CD4-positive, alpha-beta T cell (primary cell): ENCODE results near the gene SPSB4. TPM values are rescaled to one million over a fixed set of nuclear protein-coding genes. Genes with fewer than 3 reads are reported as not detected.

ENCODE experiments used
- ATAC-seq: fragments of 200-7000 bp; cut with Tn5 transposase; one replicate; pipeline ENCODE4 v1.10.0; 2022; ENCODE audit warnings: mild to moderate bottlenecking; ENCODE audit not compliant: poor library complexity
- CTCF ChIA-PET: fragments of 350-600 bp; sonication (Branson Sonifier 250); formaldehyde crosslinking; loops from one replicate; lab custom pipeline; 2021; ENCODE audit warnings: antibody characterized with exemption, inconsistent platforms; lab: Charles Lee
- POLR2A ChIA-PET: fragments of 350-600 bp; sonication (Branson Sonifier 250); formaldehyde crosslinking; loops from one replicate; lab custom pipeline; 2021; ENCODE audit warnings: antibody characterized with exemption, inconsistent platforms; lab: Charles Lee
- DNase-seq, 14 experiments: peaks; one replicate each; pipeline ENCODE4 v3.0.0-alpha.2; 2013 to 2020; ENCODE audit warnings: mixed read lengths in 2 of 14
- H3K27ac ChIP-seq, 2 donors: one replicate each; pipeline versions ENCODE4 v1.5.1 to v1.7.0; 2013; ENCODE audit warnings: low read length in 2 of 2, low read depth in 1 of 2, mild to moderate bottlenecking in 1 of 2
- H3K27me3 ChIP-seq, 2 experiments: 1 replicate in 1 of 2; 2 replicates in 1 of 2; pipeline versions ENCODE4 v1.6.1 to v1.7.0; 2013; ENCODE audit warnings: low read length in 2 of 2, control low read depth in 1 of 2, mild to moderate bottlenecking in 1 of 2, moderate library complexity in 1 of 2; ENCODE audit not compliant: insufficient read depth in 2 of 2, control insufficient read depth in 1 of 2
- H3K36me3 ChIP-seq: one replicate; pipeline ENCODE4 v1.6.1; 2013; ENCODE audit warnings: low read length, control low read depth; ENCODE audit not compliant: insufficient read depth
- H3K4me1 ChIP-seq: one replicate; pipeline ENCODE4 v1.6.1; 2013; ENCODE audit warnings: low read length, control low read depth; ENCODE audit not compliant: insufficient read depth
- H3K4me3 ChIP-seq: one replicate; pipeline ENCODE4 v1.5.1; 2013; ENCODE audit warnings: mild to moderate bottlenecking, low read length, moderate library complexity
- H3K9me3 ChIP-seq, 2 experiments: 1 replicate in 1 of 2; 2 replicates in 1 of 2; pipeline versions ENCODE4 v1.6.1 to v1.7.0; 2013; ENCODE audit warnings: low read length in 2 of 2, mild to moderate bottlenecking in 2 of 2, control low read depth in 1 of 2, moderate library complexity in 1 of 2; ENCODE audit not compliant: control insufficient read depth in 1 of 2, insufficient read depth in 1 of 2
- H3K27ac Mint-ChIP-seq: one replicate; pipeline ENCODE4 v1.8.0; 2020; ENCODE audit warnings: mixed read lengths
- H3K27me3 Mint-ChIP-seq: one replicate; pipeline ENCODE4 v1.8.0; 2021; ENCODE audit warnings: mixed read lengths
- H3K36me3 Mint-ChIP-seq: one replicate; pipeline ENCODE4 v1.8.0; 2021; ENCODE audit warnings: low read depth, mixed read lengths
- H3K4me1 Mint-ChIP-seq: one replicate; pipeline ENCODE4 v1.8.0; 2021; ENCODE audit warnings: low read depth, mixed read lengths
- H3K4me3 Mint-ChIP-seq: one replicate; pipeline ENCODE4 v1.8.0; 2020; ENCODE audit warnings: mild to moderate bottlenecking, mixed read lengths
- H3K9me3 Mint-ChIP-seq: one replicate; pipeline ENCODE4 v1.8.0; 2020; ENCODE audit warnings: mixed read lengths
- intact Hi-C, 2 experiments: fragments of 100-400 bp; cut with DNase I in 1 of 2; cut with micrococcal nuclease in 1 of 2; formaldehyde crosslinking; loops; one replicate each; pipeline versions ENCODE4 v1.15.1 to v1.9.0; 2023 to 2025; cut with DNase I, micrococcal nuclease
- total RNA-seq, 174 experiments: library from RNA in 2 of 174; stranded (reverse) in 2 of 174; gene quantifications; one replicate each; pipeline ENCODE4 v1.2.3 and lab custom pipeline; 2021 to 2026
- TF ChIP-seq, protein P1 (sequence below): fragments of 200-600 bp; IDR thresholded peaks from one replicate; pipeline ENCODE4 v1.8.0; 2022; ENCODE audit warnings: antibody characterized with exemption, mild to moderate bottlenecking

Gene SPSB4
- total RNA-seq, 2 experiments from 2014 or later, result not detected

- Histone ChIP-seq H3K9me3 (no peaks in the 10 kb centered on the region), H3K36me3 (no peaks in the 10 kb centered on the region), H3K27me3 (peaks cover 0 to 3% of the 10 kb centered on the region in 2 experiments), H3K4me3 (no peak overlapping the region), H3K27ac (no peak overlapping the region), H3K4me1 (no peaks in the 10 kb centered on the region)
- TF ChIP-seq, protein P1, sequence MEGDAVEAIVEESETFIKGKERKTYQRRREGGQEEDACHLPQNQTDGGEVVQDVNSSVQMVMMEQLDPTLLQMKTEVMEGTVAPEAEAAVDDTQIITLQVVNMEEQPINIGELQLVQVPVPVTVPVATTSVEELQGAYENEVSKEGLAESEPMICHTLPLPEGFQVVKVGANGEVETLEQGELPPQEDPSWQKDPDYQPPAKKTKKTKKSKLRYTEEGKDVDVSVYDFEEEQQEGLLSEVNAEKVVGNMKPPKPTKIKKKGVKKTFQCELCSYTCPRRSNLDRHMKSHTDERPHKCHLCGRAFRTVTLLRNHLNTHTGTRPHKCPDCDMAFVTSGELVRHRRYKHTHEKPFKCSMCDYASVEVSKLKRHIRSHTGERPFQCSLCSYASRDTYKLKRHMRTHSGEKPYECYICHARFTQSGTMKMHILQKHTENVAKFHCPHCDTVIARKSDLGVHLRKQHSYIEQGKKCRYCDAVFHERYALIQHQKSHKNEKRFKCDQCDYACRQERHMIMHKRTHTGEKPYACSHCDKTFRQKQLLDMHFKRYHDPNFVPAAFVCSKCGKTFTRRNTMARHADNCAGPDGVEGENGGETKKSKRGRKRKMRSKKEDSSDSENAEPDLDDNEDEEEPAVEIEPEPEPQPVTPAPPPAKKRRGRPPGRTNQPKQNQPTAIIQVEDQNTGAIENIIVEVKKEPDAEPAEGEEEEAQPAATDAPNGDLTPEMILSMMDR, result peak; percentile 63
- Mint-ChIP-seq H3K27me3 (peaks cover 54% of the 10 kb centered on the region), H3K9me3 (no peaks in the 10 kb centered on the region), H3K36me3 (no peaks in the 10 kb centered on the region), H3K27ac (no peak overlapping the region), H3K4me1 (peaks cover 6% of the 10 kb centered on the region), H3K4me3 (no peak overlapping the region)
- DNase-seq (peak; percentile 54 to 80 (median 66)), ATAC-seq (peak; percentile 96)
- CTCF ChIA-PET, result interaction anchor here (0.5 to 1.8 kb wide), 6 partner anchors 9 to 441 kb away, joined by 3 to 6 read pairs (median 4); no protein-coding TSS in a partner anchor
- intact Hi-C loops, result loop anchor here (1.0 to 5.0 kb wide), 4 partner anchors 96 to 441 kb away; no protein-coding TSS in a partner anchor
- POLR2A ChIA-PET, result no interaction called here
These were observed 39.7 kb upstream of the SPSB4 start for GRCh38 chr3:141011232-141011996.

GRCh38 chr3:141011997-141012262 is 39.2 kb upstream of the SPSB4 start:
- Histone ChIP-seq H3K9me3 (no peaks in the 10 kb centered on the region), H3K4me3 (no peak overlapping the region), H3K36me3 (no peaks in the 10 kb centered on the region), H3K27me3 (peaks cover 0 to 3% of the 10 kb centered on the region in 2 experiments), H3K4me1 (peaks cover 1% of the 10 kb centered on the region), H3K27ac (no peak overlapping the region)
- Mint-ChIP-seq H3K9me3 (no peaks in the 10 kb centered on the region), H3K27ac (no peak overlapping the region), H3K4me3 (no peak overlapping the region), H3K36me3 (no peaks in the 10 kb centered on the region), H3K4me1 (peaks cover 6% of the 10 kb centered on the region), H3K27me3 (peaks cover 54% of the 10 kb centered on the region)
- ChIA-PET CTCF (interaction anchor here (0.5 to 1.8 kb wide), 4 partner anchors 12 to 440 kb away, joined by 3 to 6 read pairs (median 4); no protein-coding TSS in a partner anchor), POLR2A (no interaction called here)
- peak; percentile 21 for ATAC-seq
- intact Hi-C loops, result loop anchor here (1.0 to 5.0 kb wide), 4 partner anchors 95 to 440 kb away; no protein-coding TSS in a partner anchor
- TF ChIP-seq, protein P1, result no peak
- no peak for DNase-seq

DNA sequence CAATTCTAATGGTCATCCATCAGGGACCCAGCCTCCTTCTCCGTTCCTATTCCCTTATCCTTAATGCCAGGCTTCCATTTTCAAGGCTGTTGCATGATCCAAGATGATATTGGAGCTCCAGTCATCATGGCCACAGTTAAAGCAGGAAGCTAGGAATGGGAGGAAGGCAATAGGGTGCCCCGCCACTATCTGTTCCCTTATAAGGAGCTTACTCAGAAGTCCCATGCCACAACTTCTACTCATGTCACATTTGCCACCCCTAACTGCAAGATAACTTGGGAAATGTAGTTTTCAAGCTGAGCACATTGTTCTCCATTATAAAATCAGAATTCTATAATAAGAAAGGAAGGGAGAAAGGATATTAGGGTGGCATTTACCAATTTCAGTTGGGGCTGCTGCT is 38.6 kb upstream of the SPSB4 start:
- Histone ChIP-seq H3K27ac (no peak overlapping the region), H3K4me3 (no peak overlapping the region), H3K36me3 (no peaks in the 10 kb centered on the region), H3K9me3 (no peaks in the 10 kb centered on the region), H3K4me1 (peaks cover 7% of the 10 kb centered on the region), H3K27me3 (peaks cover 0 to 3% of the 10 kb centered on the region in 2 experiments)
- DNase-seq (no peak), ATAC-seq (no peak)
- ChIA-PET CTCF (interaction anchor here (0.5 to 1.8 kb wide), 4 partner anchors 13 to 440 kb away, joined by 3 to 6 read pairs (median 4); no protein-coding TSS in a partner anchor), POLR2A (no interaction called here)
- no peaks in the 10 kb centered on the region for H3K9me3 Mint-ChIP-seq
- TF ChIP-seq, protein P1, result no peak
- H3K4me3 Mint-ChIP-seq, result no peak overlapping the region
- intact Hi-C loops, result loop anchor here (5.0 kb wide), 3 partner anchors 95 to 440 kb away; no protein-coding TSS in a partner anchor
- H3K36me3 Mint-ChIP-seq, result no peaks in the 10 kb centered on the region
- peaks cover 48% of the 10 kb centered on the region for H3K27me3 Mint-ChIP-seq
- peaks cover 9% of the 10 kb centered on the region for H3K4me1 Mint-ChIP-seq
- H3K27ac Mint-ChIP-seq, result no peak overlapping the region
